Lower leg skin (tissue), 3 donors: ENCODE results near the gene TAF15.

ENCODE experiments used
- POLR2A ChIP-seq, 2 donors: fragments of 450-650 bp; IDR thresholded peaks; one replicate each; pipeline ENCODE4 v1.6.1; 2016 to 2017; ENCODE audit warnings: antibody characterized with exemption in 2 of 2, mild to moderate bottlenecking in 1 of 2, moderate library complexity in 1 of 2
- TF ChIP-seq, protein P1 (sequence below), 3 donors: fragments of 450-650 bp; IDR thresholded peaks; one replicate each; pipeline ENCODE4 v1.5.1; 2016; ENCODE audit warnings: antibody characterized with exemption in 3 of 3, mild to moderate bottlenecking in 3 of 3, moderate library complexity in 2 of 3

DNA sequence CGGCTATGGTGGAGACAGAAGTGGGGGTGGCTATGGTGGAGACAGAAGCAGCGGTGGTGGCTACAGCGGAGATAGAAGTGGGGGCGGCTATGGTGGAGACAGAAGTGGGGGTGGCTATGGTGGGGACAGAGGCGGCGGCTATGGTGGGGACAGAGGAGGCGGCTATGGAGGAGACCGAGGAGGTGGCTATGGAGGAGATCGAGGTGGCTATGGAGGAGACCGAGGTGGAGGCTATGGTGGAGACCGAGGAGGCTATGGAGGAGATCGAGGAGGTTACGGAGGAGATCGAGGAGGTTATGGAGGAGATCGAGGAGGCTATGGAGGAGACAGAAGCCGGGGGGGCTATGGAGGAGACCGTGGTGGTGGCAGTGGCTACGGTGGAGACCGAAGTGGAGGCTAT lies 35.3 kb downstream of the TAF15 start:
- TF ChIP-seq, protein P1, sequence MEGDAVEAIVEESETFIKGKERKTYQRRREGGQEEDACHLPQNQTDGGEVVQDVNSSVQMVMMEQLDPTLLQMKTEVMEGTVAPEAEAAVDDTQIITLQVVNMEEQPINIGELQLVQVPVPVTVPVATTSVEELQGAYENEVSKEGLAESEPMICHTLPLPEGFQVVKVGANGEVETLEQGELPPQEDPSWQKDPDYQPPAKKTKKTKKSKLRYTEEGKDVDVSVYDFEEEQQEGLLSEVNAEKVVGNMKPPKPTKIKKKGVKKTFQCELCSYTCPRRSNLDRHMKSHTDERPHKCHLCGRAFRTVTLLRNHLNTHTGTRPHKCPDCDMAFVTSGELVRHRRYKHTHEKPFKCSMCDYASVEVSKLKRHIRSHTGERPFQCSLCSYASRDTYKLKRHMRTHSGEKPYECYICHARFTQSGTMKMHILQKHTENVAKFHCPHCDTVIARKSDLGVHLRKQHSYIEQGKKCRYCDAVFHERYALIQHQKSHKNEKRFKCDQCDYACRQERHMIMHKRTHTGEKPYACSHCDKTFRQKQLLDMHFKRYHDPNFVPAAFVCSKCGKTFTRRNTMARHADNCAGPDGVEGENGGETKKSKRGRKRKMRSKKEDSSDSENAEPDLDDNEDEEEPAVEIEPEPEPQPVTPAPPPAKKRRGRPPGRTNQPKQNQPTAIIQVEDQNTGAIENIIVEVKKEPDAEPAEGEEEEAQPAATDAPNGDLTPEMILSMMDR (IDR thresholded peaks at IDR 0.05) = no peak
- TF ChIP-seq POLR2A (IDR thresholded peaks at IDR 0.05) = no peak
